Measurements from ENCODE around the gene SLC26A3.

- TF ChIP-seq, protein P1, sequence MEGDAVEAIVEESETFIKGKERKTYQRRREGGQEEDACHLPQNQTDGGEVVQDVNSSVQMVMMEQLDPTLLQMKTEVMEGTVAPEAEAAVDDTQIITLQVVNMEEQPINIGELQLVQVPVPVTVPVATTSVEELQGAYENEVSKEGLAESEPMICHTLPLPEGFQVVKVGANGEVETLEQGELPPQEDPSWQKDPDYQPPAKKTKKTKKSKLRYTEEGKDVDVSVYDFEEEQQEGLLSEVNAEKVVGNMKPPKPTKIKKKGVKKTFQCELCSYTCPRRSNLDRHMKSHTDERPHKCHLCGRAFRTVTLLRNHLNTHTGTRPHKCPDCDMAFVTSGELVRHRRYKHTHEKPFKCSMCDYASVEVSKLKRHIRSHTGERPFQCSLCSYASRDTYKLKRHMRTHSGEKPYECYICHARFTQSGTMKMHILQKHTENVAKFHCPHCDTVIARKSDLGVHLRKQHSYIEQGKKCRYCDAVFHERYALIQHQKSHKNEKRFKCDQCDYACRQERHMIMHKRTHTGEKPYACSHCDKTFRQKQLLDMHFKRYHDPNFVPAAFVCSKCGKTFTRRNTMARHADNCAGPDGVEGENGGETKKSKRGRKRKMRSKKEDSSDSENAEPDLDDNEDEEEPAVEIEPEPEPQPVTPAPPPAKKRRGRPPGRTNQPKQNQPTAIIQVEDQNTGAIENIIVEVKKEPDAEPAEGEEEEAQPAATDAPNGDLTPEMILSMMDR (IDR thresholded peaks at IDR 0.05; ENCODE audit: low read depth, low read length, missing input control): no peak
- TF ChIP-seq RAD21 (IDR thresholded peaks at IDR 0.05) (no peak), ATF3 (IDR thresholded peaks at IDR 0.05) (no peak), MAX (IDR thresholded peaks at IDR 0.05) (no peak), TAF1 (conservative IDR thresholded peaks at IDR 0.05) (no peak), FOXA2 (IDR thresholded peaks at IDR 0.05) (no peak), EGR1 (IDR thresholded peaks at IDR 0.05; ENCODE audit: low read depth in 2 of 2) (no peak)
Observed at GRCh38 chr7:107778283-107778682, 24.7 kb downstream of the SLC26A3 start.
